SK-N-SH treated with all-trans-retinoic acid at 6 μM for 48 hours (cell line): ENCODE measurements around the gene PKIG.

Experiments
- PATZ1 ChIP-seq: fragments of 250-450 bp; sonication (Bioruptor Pico); IDR thresholded peaks from 2 replicates; pipeline ENCODE4 v1.8.0; 2020; ENCODE audit warnings: mild to moderate bottlenecking, moderate library complexity, borderline replicate concordance
- PPARA ChIP-seq: fragments of 250-450 bp; sonication (Bioruptor Pico); IDR thresholded peaks from 2 replicates; pipeline ENCODE4 v1.5.0; 2020; ENCODE audit warnings: mild to moderate bottlenecking, borderline replicate concordance
- ZNF70 ChIP-seq: fragments of 450-650 bp; formaldehyde crosslinking; IDR thresholded peaks from 2 replicates; pipeline ENCODE4 v1.5.0; 2020; ENCODE audit warnings: mild to moderate bottlenecking, moderate library complexity
- ZNF8 ChIP-seq: fragments of 450-650 bp; formaldehyde crosslinking; IDR thresholded peaks from 2 replicates; pipeline ENCODE4 v1.5.0; 2020; ENCODE audit warnings: mild to moderate bottlenecking, moderate library complexity

GRCh38 chr20:44614525-44614924 lies 32.1 kb downstream of the PKIG start:
- TF ChIP-seq ZNF8 (no peak), PPARA (CRISPR knock-in tag) (no peak), PATZ1 (CRISPR knock-in tag) (no peak), ZNF70 (no peak)
